Esophagus squamous epithelium (tissue), 4 donors: ENCODE results near the gene RELT.

ENCODE experiments used
- CTCF ChIP-seq, 6 experiments: fragments of 450-650 bp in 4 of 6; fragments of 200-600 bp in 2 of 6; sonication (generic) in 2 of 6; IDR thresholded peaks; one replicate each; pipeline ENCODE4 v1.5.1; 2016 to 2019; ENCODE audit warnings: antibody characterized with exemption in 6 of 6, mild to moderate bottlenecking in 4 of 6, moderate library complexity in 4 of 6
- POLR2A ChIP-seq, 4 donors: fragments of 450-650 bp; IDR thresholded peaks; one replicate each; pipeline ENCODE4 v1.6.1; 2017; ENCODE audit warnings: antibody characterized with exemption in 4 of 4, mild to moderate bottlenecking in 4 of 4, moderate library complexity in 3 of 4

- TF ChIP-seq CTCF (IDR thresholded peaks at IDR 0.05) (no peak), POLR2A (IDR thresholded peaks at IDR 0.05) (no peak)
Measured at GRCh38 chr11:73402834-73403185, 26.6 kb downstream of the RELT start.
